DND-41 (cell line): ENCODE data around the gene THSD7B.

Experiments
- ATAC-seq: fragments of 200-7000 bp; cut with Tn5 transposase; 3 replicates; pipeline ENCODE4 v1.9.1; 2021; ENCODE audit warnings: low read depth; ENCODE audit not compliant: insufficient read depth
- DNase-seq: peaks from one replicate; pipeline ENCODE4 v3.0.0-alpha.2; 2020
- H2AFZ ChIP-seq: 2 replicates; pipeline ENCODE4 v1.6.0; 2012; ENCODE audit warnings: low read depth, low read length
- H3K27ac ChIP-seq: 2 replicates; pipeline ENCODE4 v1.5.1; 2012; ENCODE audit warnings: low read length, inconsistent platforms
- H3K27me3 ChIP-seq: fragments of 200-600 bp; sonication (generic); 2 replicates; pipeline ENCODE4 v1.6.0; 2012; ENCODE audit warnings: low read length, mild to moderate bottlenecking, inconsistent platforms; ENCODE audit not compliant: insufficient read depth, poor library complexity
- H3K36me3 ChIP-seq: 2 replicates; pipeline ENCODE4 v1.5.1; 2012; ENCODE audit warnings: low read length, inconsistent platforms; ENCODE audit not compliant: insufficient read depth
- H3K4me1 ChIP-seq: 2 replicates; pipeline ENCODE4 v1.5.1; 2012; ENCODE audit warnings: mild to moderate bottlenecking, low read length; ENCODE audit not compliant: insufficient read depth
- H3K4me2 ChIP-seq: 2 replicates; pipeline ENCODE4 v1.6.0; 2012; ENCODE audit warnings: mild to moderate bottlenecking, moderate library complexity, low read length, inconsistent platforms; ENCODE audit not compliant: insufficient read depth
- H3K4me3 ChIP-seq, 2 experiments: fragments of 200-600 bp in 1 of 2; shearing (Covaris generic) in 1 of 2; 2 replicates each; pipeline ENCODE4 v1.5.1; 2012 to 2016; ENCODE audit warnings: inconsistent platforms in 2 of 2, low read length in 2 of 2, mild to moderate bottlenecking in 2 of 2, low read depth in 1 of 2, moderate library complexity in 1 of 2
- H3K79me2 ChIP-seq: 2 replicates; pipeline ENCODE4 v1.6.0; 2012; ENCODE audit warnings: low read length, inconsistent platforms; ENCODE audit not compliant: insufficient read depth
- H3K9ac ChIP-seq: 2 replicates; pipeline ENCODE4 v1.6.0; 2012; ENCODE audit warnings: low read depth, mild to moderate bottlenecking, inconsistent platforms, low read length, moderate library complexity
- H3K9me3 ChIP-seq: 2 replicates; pipeline ENCODE4 v1.5.1; 2012; ENCODE audit warnings: low read length, moderate library complexity, mild to moderate bottlenecking, inconsistent platforms; ENCODE audit not compliant: insufficient read depth, severe bottlenecking
- H4K20me1 ChIP-seq: 2 replicates; pipeline ENCODE4 v1.6.0; 2012; ENCODE audit warnings: low read length; ENCODE audit not compliant: insufficient read depth
- EZH2 ChIP-seq: IDR thresholded peaks from 3 replicates; pipeline ENCODE4 v1.6.1; 2012; ENCODE audit warnings: borderline replicate concordance, low read depth, mild to moderate bottlenecking, moderate library complexity, low read length, inconsistent platforms; ENCODE audit not compliant: severe bottlenecking
- TF ChIP-seq, protein P1 (sequence below): IDR thresholded peaks from 2 replicates; pipeline ENCODE4 v1.5.1; 2012; ENCODE audit warnings: borderline replicate concordance, low read length, moderate library complexity, mild to moderate bottlenecking; ENCODE audit not compliant: poor library complexity, severe bottlenecking; ENCODE audit errors: extremely low read depth

THSD7B gene

DNA sequence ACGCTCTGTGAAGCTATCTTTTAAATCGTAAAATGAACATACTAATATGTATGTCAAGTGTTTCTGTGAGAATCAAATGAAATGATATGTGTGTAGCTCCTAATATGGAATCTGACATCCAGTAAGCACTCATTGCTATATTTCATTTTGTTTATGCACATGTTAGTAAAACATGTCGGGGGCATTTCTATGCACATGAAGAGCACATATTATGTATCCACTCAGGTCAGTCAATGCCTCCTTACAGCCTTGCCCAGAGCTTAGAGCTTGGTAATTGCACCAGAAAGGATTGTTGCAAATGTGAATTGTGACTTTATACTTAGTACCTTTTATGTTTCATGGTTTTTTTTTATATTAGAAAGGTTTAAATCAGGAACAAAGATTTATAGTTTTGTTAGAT, 735.3 kb downstream of the THSD7B start:
- no peaks in the 10 kb centered on the region for H3K36me3 ChIP-seq
- no peak overlapping the region for H3K4me3 ChIP-seq
- TF ChIP-seq, protein P1, sequence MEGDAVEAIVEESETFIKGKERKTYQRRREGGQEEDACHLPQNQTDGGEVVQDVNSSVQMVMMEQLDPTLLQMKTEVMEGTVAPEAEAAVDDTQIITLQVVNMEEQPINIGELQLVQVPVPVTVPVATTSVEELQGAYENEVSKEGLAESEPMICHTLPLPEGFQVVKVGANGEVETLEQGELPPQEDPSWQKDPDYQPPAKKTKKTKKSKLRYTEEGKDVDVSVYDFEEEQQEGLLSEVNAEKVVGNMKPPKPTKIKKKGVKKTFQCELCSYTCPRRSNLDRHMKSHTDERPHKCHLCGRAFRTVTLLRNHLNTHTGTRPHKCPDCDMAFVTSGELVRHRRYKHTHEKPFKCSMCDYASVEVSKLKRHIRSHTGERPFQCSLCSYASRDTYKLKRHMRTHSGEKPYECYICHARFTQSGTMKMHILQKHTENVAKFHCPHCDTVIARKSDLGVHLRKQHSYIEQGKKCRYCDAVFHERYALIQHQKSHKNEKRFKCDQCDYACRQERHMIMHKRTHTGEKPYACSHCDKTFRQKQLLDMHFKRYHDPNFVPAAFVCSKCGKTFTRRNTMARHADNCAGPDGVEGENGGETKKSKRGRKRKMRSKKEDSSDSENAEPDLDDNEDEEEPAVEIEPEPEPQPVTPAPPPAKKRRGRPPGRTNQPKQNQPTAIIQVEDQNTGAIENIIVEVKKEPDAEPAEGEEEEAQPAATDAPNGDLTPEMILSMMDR: no peak
- no peak for TF ChIP-seq EZH2
- H3K27me3 ChIP-seq: no peaks in the 10 kb centered on the region
- ATAC-seq (no peak), DNase-seq (no peak)
- H3K9ac ChIP-seq: no peak overlapping the region
- no peaks in the 10 kb centered on the region for H4K20me1 ChIP-seq
- no peak overlapping the region for H2AFZ ChIP-seq
- H3K4me2 ChIP-seq: no peak overlapping the region
- H3K9me3 ChIP-seq: no peaks in the 10 kb centered on the region
- no peaks in the 10 kb centered on the region for H3K4me1 ChIP-seq
- H3K27ac ChIP-seq: no peak overlapping the region
- H3K79me2 ChIP-seq: no peaks in the 10 kb centered on the region

DNA sequence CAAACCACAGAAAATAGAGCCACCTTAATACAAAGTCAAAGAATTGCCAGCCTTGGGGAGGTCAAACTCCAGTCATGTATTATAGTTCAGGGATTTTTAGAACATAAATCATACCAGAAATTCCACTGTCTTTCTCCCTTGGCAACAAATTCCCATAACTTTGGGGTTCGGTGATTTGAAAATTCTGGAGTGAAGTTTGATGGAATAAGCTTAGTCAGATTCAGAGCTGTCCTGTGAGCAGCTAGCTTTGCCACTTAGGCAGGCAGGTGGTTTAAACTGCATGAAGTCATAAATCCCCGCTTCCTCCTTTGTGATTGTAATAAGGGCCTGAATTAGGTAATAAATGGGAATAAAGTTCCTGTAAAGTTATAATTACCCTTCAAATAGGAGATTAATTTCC, 741.9 kb downstream of the THSD7B start:
- no peaks in the 10 kb centered on the region for H3K79me2 ChIP-seq
- no peak overlapping the region for H2AFZ ChIP-seq
- H3K27ac ChIP-seq: no peak overlapping the region
- H3K9ac ChIP-seq: no peak overlapping the region
- H3K36me3 ChIP-seq: no peaks in the 10 kb centered on the region
- TF ChIP-seq, protein P1: no peak
- no peak for TF ChIP-seq EZH2
- H3K4me1 ChIP-seq: no peaks in the 10 kb centered on the region
- no peak overlapping the region for H3K4me3 ChIP-seq
- H3K27me3 ChIP-seq: no peaks in the 10 kb centered on the region
- no peak for ATAC-seq
- H4K20me1 ChIP-seq: no peaks in the 10 kb centered on the region
- no peaks in the 10 kb centered on the region for H3K9me3 ChIP-seq
- DNase-seq: no peak
- no peak overlapping the region for H3K4me2 ChIP-seq

DNA sequence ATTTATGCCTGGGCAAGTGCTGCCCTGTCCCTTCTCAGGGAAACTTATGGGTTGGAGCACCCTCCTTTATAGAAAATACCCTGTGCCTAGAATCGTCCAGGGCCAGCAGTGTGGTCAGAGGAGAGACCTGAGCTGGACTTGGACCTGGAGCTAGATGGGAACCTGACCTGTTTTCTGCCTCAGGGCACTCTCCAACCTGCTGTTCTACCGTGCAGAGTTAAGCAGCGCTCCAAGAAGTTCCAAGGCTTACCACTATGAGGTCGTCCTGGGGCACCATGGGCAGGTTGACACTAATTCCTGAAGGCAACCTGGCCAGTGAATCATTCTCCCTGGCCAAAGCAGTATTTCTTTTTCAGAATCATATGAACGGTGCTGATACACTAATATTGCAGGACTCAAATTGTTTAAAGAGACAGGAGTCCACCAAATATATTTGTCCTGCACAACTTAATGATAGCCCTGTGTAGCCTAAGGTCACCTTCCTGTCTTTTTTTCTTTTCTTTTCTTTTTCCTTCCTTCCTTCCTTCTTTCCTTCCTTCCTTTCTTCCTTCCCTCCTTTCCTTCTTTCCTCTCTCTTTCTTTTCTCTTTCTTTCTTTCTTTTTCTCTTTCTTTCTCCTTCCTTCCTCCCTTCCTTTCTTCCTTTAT, 743.5 kb downstream of the THSD7B start:
- no peak overlapping the region for H3K4me3 ChIP-seq
- TF ChIP-seq, protein P1: no peak
- TF ChIP-seq EZH2: no peak
- H3K79me2 ChIP-seq: no peaks in the 10 kb centered on the region
- no peak overlapping the region for H3K9ac ChIP-seq
- H3K4me2 ChIP-seq: no peak overlapping the region
- H3K9me3 ChIP-seq: no peaks in the 10 kb centered on the region
- H3K4me1 ChIP-seq: no peaks in the 10 kb centered on the region
- DNase-seq (no peak), ATAC-seq (no peak)
- no peaks in the 10 kb centered on the region for H3K36me3 ChIP-seq
- H3K27ac ChIP-seq: no peak overlapping the region
- no peak overlapping the region for H2AFZ ChIP-seq
- H3K27me3 ChIP-seq: no peaks in the 10 kb centered on the region
- no peaks in the 10 kb centered on the region for H4K20me1 ChIP-seq

DNA sequence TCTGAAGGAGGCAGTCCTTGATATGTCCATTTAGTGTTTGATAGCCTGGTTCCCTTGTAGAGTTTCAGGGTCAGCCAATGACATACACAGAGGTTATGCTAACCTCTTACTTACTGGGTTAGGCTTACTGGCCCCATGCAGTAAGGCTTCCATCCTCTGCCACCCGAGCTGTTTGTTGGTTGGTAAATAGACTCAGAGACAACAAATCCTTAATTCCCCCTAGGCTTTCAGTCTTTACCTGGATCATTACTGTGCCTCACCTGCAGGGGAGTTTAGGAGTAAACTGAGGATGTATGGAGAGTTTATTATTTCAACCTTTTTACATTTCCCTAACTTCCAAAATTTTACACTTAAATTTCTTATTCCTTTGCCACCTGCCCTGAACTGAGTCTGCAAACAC, 746.2 kb downstream of the THSD7B start:
- no peak for ATAC-seq

More for the DNA sequence above, 746.2 kb downstream of the THSD7B start:
- Histone ChIP-seq H2AFZ (no peak overlapping the region), H4K20me1 (no peaks in the 10 kb centered on the region), H3K27me3 (no peaks in the 10 kb centered on the region), H3K4me3 (no peak overlapping the region), H3K4me2 (no peak overlapping the region), H3K36me3 (no peaks in the 10 kb centered on the region), H3K79me2 (no peaks in the 10 kb centered on the region), H3K9ac (no peak overlapping the region), H3K4me1 (no peaks in the 10 kb centered on the region), H3K9me3 (no peaks in the 10 kb centered on the region), H3K27ac (no peak overlapping the region)
- TF ChIP-seq EZH2: no peak
- TF ChIP-seq, protein P1: no peak
- no peak for DNase-seq
